Prostate gland (tissue), 2 donors: Measurements from ENCODE around the gene SBNO2. TPM values are rescaled to one million over a fixed set of nuclear protein-coding genes. Genes with fewer than 3 reads are reported as not detected.

ENCODE experiments used
- DNase-seq: peaks from one replicate; pipeline ENCODE4 v3.0.0-alpha.2; 2019; ENCODE audit warnings: low spot score
- H3K27ac ChIP-seq, 2 donors: fragments of 200-600 bp; sonication (generic); 2 replicates each; pipeline ENCODE4 v1.5.1; 2017 to 2019
- H3K27me3 ChIP-seq: fragments of 200-600 bp; sonication (generic); replicated peaks from 2 replicates; pipeline ENCODE4 v1.5.1; 2019; ENCODE audit not compliant: insufficient read depth
- H3K36me3 ChIP-seq, 2 donors: fragments of 200-600 bp; sonication (generic); 1 replicate in 1 of 2; 2 replicates in 1 of 2; pipeline versions ENCODE4 v1.5.1 to v1.8.1; 2017 to 2019
- H3K4me1 ChIP-seq: fragments of 200-600 bp; sonication (generic); replicated peaks from 2 replicates; pipeline ENCODE4 v1.5.1; 2019
- H3K4me3 ChIP-seq, 2 donors: fragments of 200-600 bp; sonication (generic); 2 replicates each; pipeline ENCODE4 v1.5.1; 2017 to 2019
- H3K9me3 ChIP-seq: fragments of 200-600 bp; sonication (generic); 2 replicates; pipeline ENCODE4 v1.5.1; 2017
- CTCF ChIP-seq, 4 experiments: fragments of 200-600 bp in 2 of 4; fragments of 450-650 bp in 2 of 4; sonication (generic) in 2 of 4; IDR thresholded peaks; 1 replicate in 3 of 4; 2 replicates in 1 of 4; pipeline ENCODE4 v1.5.1; 2016 to 2019; ENCODE audit warnings: antibody characterized with exemption in 4 of 4, mild to moderate bottlenecking in 2 of 4, moderate library complexity in 2 of 4
- POLR2A ChIP-seq: fragments of 450-650 bp; IDR thresholded peaks from one replicate; pipeline ENCODE4 v1.6.1; 2016; ENCODE audit warnings: antibody characterized with exemption, mild to moderate bottlenecking
- POLR2AphosphoS5 ChIP-seq: sonication (generic); formaldehyde crosslinking; IDR thresholded peaks from one replicate; pipeline ENCODE4 v1.6.1; 2017; ENCODE audit warnings: antibody characterized with exemption
- WGBS: methylation state at CpG from one replicate; pipeline ENCODE4 v1.1.5; 2018; 5-methylcytosine and 5-hydroxymethylcytosine counted together
- intact Hi-C: fragments of 100-400 bp; cut with DNase I; formaldehyde crosslinking; loops from one replicate; pipeline ENCODE4 v1.14.2; 2022
- total RNA-seq, 2 donors: library from RNA; depleted of rRNA; stranded (reverse); fragments of >200 nt; gene quantifications; one replicate each; pipeline ENCODE4 v1.1.0, GENCODE V29; 2016

SBNO2 gene
- total RNA-seq, 2 donors from 2014 or later = 32.5 to 79.9 TPM

DNA sequence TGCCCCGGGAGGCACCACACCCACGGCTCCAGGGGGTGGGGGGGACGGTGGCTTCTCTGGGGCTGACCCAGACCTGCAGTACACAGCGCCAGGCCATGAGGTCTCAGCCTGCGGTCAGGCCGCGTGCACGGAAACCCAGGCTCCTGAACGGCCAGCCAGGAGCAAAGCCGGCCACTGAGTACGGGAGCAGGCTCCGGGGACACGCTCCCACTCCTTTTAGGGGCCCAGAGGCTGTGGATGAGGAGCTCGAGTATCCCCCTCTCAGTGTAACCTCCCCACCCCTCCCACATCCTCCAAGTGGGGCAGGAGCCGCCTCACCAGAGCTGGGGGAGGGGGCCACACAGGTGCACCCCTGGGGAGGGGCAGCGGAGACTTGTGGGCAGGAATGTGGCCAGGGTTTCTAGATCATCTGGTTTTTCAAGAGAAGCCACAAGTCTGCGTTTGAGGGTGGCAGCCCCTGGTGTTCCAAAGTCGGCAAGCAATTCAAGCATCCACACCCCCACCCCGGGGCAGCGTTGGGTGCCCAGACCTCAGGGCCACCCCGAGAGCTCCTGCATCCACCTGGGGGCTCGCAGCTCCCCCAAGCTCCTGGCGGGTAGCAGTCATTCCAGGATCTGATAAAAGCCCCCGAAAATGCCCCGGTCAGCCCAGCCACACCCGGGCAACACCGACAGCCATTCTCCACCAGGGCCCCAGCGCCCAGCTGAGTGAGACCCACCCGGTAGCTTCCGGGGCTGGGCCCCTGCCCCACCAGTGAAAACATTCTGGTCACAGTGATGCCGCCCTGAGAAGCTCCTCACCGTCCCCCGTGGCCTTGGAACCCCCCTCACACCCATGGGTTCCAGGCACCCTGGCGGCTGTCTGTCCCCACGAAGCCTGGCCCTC, 6.1 kb downstream of the SBNO2 start:
- intact Hi-C loops = no loop called here
- Histone ChIP-seq H3K4me1 (peaks cover 22% of the 10 kb centered on the region), H3K36me3 (no peaks in the 10 kb centered on the region), H3K27ac (peak overlapping the region; percentile 62 to 69), H3K27me3 (no peaks in the 10 kb centered on the region), H3K4me3 (peak overlapping the region in 1 of 2 donors; percentile 6), H3K9me3 (no peaks in the 10 kb centered on the region)
- DNase-seq = no peak
- TF ChIP-seq CTCF (IDR thresholded peaks at IDR 0.05) (no peak), POLR2A (no peak), POLR2AphosphoS5 (no peak)
- 76% methylated on average over 21 of the region's 35 CpGs for WGBS

- intact Hi-C loops = no loop called here
- no peaks in the 10 kb centered on the region for H3K36me3 ChIP-seq
- H3K9me3 ChIP-seq = no peaks in the 10 kb centered on the region
- WGBS = 89% methylated on average over 28 of the region's 33 CpGs
- no peak overlapping the region for H3K27ac ChIP-seq
- no peak for TF ChIP-seq POLR2A
- no peak for TF ChIP-seq POLR2AphosphoS5
- TF ChIP-seq CTCF (IDR thresholded peaks at IDR 0.05) = no peak
- no peak for DNase-seq
- H3K4me3 ChIP-seq = no peak overlapping the region
- H3K27me3 ChIP-seq = no peaks in the 10 kb centered on the region
- H3K4me1 ChIP-seq = peaks cover 21% of the 10 kb centered on the region
These were observed 7.0 kb downstream of the SBNO2 start for GRCh38 chr19:1166872-1167573.

- Histone ChIP-seq H3K27ac (no peak overlapping the region), H3K36me3 (no peaks in the 10 kb centered on the region), H3K27me3 (no peaks in the 10 kb centered on the region), H3K4me1 (peaks cover 1% of the 10 kb centered on the region), H3K9me3 (no peaks in the 10 kb centered on the region), H3K4me3 (no peak overlapping the region)
- DNase-seq = no peak
- WGBS = 85% methylated on average over 19 of the region's 21 CpGs
- no peak for TF ChIP-seq POLR2AphosphoS5
- TF ChIP-seq POLR2A = no peak
- no peak for TF ChIP-seq CTCF (IDR thresholded peaks at IDR 0.05)
- intact Hi-C loops = no loop called here
These were observed 9.2 kb downstream of the SBNO2 start for GRCh38 chr19:1164684-1165531.

DNA sequence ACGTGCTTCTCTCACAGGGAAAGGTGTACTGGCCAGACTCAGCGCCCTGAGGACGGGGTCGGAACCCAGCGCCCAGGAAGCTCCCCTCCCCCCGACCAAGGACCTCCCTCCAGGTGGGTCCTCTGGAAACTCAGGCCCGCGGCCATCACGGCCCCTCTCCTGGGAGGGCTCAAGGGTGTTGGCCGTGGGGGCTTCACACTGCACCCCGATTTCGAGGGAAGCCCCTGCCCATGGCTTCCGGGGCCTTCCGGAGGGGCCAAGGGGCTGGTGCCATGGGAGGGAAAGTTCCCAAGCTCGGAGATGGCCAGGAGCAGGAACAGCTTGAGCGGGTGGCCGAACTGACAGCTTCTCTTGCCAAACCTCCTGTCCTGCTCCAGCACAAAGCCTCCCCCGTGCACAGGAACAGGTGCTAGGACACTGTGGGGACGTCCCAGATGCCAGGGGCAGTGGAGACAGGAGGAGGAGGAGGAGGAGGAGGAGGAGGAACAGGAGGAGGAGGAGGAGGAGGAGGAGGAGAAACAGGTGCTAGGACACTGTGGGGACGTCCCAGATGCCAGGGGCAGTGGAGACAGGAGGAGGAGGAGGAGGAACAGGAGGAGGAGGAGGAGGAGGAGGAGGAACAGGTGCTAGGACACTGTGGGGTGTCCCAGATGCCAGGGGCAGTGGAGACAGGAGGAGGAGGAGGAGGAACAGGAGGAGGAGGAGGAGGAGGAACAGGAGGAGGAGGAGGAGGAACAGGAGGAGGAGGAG, 10.0 kb downstream of the SBNO2 start:
- H3K36me3 ChIP-seq = no peaks in the 10 kb centered on the region
- no peak for DNase-seq
- 72% methylated on average over 20 of the region's 20 CpGs for WGBS
- H3K9me3 ChIP-seq = no peaks in the 10 kb centered on the region
- H3K27ac ChIP-seq = no peak overlapping the region
- no peak overlapping the region for H3K4me3 ChIP-seq
- intact Hi-C loops = no loop called here
- TF ChIP-seq POLR2A (no peak), POLR2AphosphoS5 (no peak), CTCF (IDR thresholded peaks at IDR 0.05) (no peak)
- H3K4me1 ChIP-seq = no peaks in the 10 kb centered on the region
- H3K27me3 ChIP-seq = no peaks in the 10 kb centered on the region
